K562 (cell line): ENCODE results near the gene SLC13A4. TPM values are rescaled to one million over a fixed set of nuclear protein-coding genes. Genes with fewer than 3 reads are reported as not detected.

Experiments
- CBX3 ChIP-seq, 2 experiments: IDR thresholded peaks; 1 replicate in 1 of 2; 2 replicates in 1 of 2; pipeline ENCODE4 v1.6.1; 2012; ENCODE audit warnings: inconsistent platforms in 2 of 2, low read length in 2 of 2, borderline replicate concordance in 1 of 2, control low read depth in 1 of 2
- CSDE1 ChIP-seq, 2 experiments: fragments of 450-650 bp; IDR thresholded peaks; 2 replicates each; pipeline ENCODE4 v1.6.1; 2016; ENCODE audit warnings: mild to moderate bottlenecking in 1 of 2
- ILF3 ChIP-seq: fragments of 450-650 bp; IDR thresholded peaks from 2 replicates; pipeline ENCODE4 v1.6.1; 2018; ENCODE audit warnings: antibody characterized with exemption, mild to moderate bottlenecking, moderate library complexity, borderline replicate concordance
- MGA ChIP-seq: fragments of 450-650 bp; IDR thresholded peaks from 2 replicates; pipeline ENCODE4 v1.6.1; 2016; ENCODE audit warnings: mild to moderate bottlenecking, moderate library complexity
- MXD1 ChIP-seq: fragments of 250-450 bp; sonication (Bioruptor Pico); IDR thresholded peaks from 2 replicates; pipeline ENCODE4 v1.8.0; 2021; ENCODE audit warnings: borderline replicate concordance, mild to moderate bottlenecking, moderate library complexity; ENCODE audit not compliant: poor library complexity, severe bottlenecking
- NFXL1 ChIP-seq: fragments of 450-650 bp; formaldehyde crosslinking; IDR thresholded peaks from 2 replicates; pipeline ENCODE4 v1.4.0; 2021; ENCODE audit warnings: mild to moderate bottlenecking
- RBM15 ChIP-seq: fragments of 200-400 bp; formaldehyde crosslinking; IDR thresholded peaks from 2 replicates; pipeline ENCODE4 v1.6.1; 2018; ENCODE audit warnings: mild to moderate bottlenecking, low read length, moderate library complexity; ENCODE audit not compliant: insufficient read depth
- ZFP1 ChIP-seq: fragments of 450-650 bp; formaldehyde crosslinking; IDR thresholded peaks from 2 replicates; pipeline ENCODE4 v1.4.0; 2020; ENCODE audit warnings: mild to moderate bottlenecking, mixed read lengths
- polyA plus RNA-seq, 8 experiments: library from polyadenylated mRNA; depleted of rRNA in 4 of 8; stranded (reverse) in 5 of 8; unstranded in 3 of 8; fragments of >200 nt; fragmentation: Nextera tagmentation in 2 of 8; fragmentation: Illumina TruSeq in 1 of 8; extraction: Ambion mirVana in 2 of 8; extraction: Trizol in 1 of 8; gene quantifications; 2 replicates each; pipeline versions ENCODE4 v1.2.1 to v1.2.3, GENCODE V29; 2011 to 2014; ENCODE audit warnings: inconsistent platforms in 1 of 8, missing spikeins in 1 of 8
- total RNA-seq, 7 experiments: library from RNA; depleted of rRNA in 6 of 7; stranded (reverse); fragments of >200 nt in 6 of 7; fragmentation: Illumina TruSeq in 2 of 7; extraction: Trizol in 2 of 7; gene quantifications; 2 replicates each; pipeline versions ENCODE4 v1.2.1 to v1.2.3, GENCODE V29; 2011 to 2021; ENCODE audit warnings: low replicate concordance in 1 of 7
- TF ChIP-seq, protein P1 (sequence below), 3 experiments: fragments of 200-800 bp in 1 of 3; sonication (Bioruptor generic) in 1 of 3; sonication (generic) in 1 of 3; formaldehyde crosslinking in 1 of 3; IDR thresholded peaks; 2 replicates each; pipeline versions ENCODE4 v1.6.1 to v1.8.0; 2016 to 2022; ENCODE audit warnings: mild to moderate bottlenecking in 2 of 3, missing compliant biosample characterization in 2 of 3, missing genetic modification characterization in 2 of 3, missing genetic modification reagents in 1 of 3
- TF ChIP-seq, protein P2 (sequence below): fragments of 450-650 bp; IDR thresholded peaks from 2 replicates; pipeline ENCODE4 v1.6.1; 2018; ENCODE audit not compliant: partially characterized antibody

Gene SLC13A4
- total and polyA plus RNA-seq, 9 of the 15 experiments (the other 6 are each of a cell fraction or from before 2014, with no cell fraction given): 0.11 to 1.0 (median 0.36) TPM

GRCh38 chr7:135662123-135662372 is 65.9 kb downstream of the SLC13A4 start (continued):
- TF ChIP-seq, protein P1, sequence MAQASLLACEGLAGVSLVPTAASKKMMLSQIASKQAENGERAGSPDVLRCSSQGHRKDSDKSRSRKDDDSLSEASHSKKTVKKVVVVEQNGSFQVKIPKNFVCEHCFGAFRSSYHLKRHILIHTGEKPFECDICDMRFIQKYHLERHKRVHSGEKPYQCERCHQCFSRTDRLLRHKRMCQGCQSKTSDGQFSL (CRISPR knock-in tag; IDR thresholded peaks at IDR 0.05): no peak
- TF ChIP-seq, protein P1 (tag; IDR thresholded peaks at IDR 0.05): no peak
- TF ChIP-seq, protein P2, sequence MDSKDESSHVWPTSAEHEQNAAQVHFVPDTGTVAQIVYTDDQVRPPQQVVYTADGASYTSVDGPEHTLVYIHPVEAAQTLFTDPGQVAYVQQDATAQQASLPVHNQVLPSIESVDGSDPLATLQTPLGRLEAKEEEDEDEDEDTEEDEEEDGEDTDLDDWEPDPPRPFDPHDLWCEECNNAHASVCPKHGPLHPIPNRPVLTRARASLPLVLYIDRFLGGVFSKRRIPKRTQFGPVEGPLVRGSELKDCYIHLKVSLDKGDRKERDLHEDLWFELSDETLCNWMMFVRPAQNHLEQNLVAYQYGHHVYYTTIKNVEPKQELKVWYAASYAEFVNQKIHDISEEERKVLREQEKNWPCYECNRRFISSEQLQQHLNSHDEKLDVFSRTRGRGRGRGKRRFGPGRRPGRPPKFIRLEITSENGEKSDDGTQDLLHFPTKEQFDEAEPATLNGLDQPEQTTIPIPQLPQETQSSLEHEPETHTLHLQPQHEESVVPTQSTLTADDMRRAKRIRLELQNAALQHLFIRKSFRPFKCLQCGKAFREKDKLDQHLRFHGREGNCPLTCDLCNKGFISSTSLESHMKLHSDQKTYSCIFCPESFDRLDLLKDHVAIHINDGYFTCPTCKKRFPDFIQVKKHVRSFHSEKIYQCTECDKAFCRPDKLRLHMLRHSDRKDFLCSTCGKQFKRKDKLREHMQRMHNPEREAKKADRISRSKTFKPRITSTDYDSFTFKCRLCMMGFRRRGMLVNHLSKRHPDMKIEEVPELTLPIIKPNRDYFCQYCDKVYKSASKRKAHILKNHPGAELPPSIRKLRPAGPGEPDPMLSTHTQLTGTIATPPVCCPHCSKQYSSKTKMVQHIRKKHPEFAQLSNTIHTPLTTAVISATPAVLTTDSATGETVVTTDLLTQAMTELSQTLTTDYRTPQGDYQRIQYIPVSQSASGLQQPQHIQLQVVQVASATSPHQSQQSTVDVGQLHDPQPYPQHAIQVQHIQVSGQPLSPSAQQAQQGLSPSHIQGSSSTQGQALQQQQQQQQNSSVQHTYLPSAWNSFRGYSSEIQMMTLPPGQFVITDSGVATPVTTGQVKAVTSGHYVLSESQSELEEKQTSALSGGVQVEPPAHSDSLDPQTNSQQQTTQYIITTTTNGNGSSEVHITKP: no peak
- TF ChIP-seq ZFP1 (CRISPR knock-in tag) (no peak), MXD1 (CRISPR knock-in tag) (no peak), RBM15 (0 out of 2 replicates have a peak, but pooled peaks have one; percentile 57), MGA (peak; percentile 94), CSDE1 (IDR thresholded peaks at IDR 0.05) (no peak), NFXL1 (CRISPR knock-in tag) (no peak), ILF3 (no peak), CBX3 (IDR thresholded peaks at IDR 0.05; ENCODE audit: borderline replicate concordance in 1 of 2, low read length in 2 of 2) (no peak)
